HepG2 (cell line): Measurements from ENCODE around the gene RMND5A. TPM values are rescaled to one million over a fixed set of nuclear protein-coding genes. Genes with fewer than 3 reads are reported as not detected.
A peak's percentile ranks its signal among the peaks of the same experiment; 100 is the strongest.

ENCODE experiments used
- ATAC-seq: fragments of 200-7000 bp; cut with Tn5 transposase; 3 replicates; pipeline ENCODE4 v1.9.1; 2020; ENCODE audit warnings: mild to moderate bottlenecking, moderate library complexity
- BruUV-seq: library from RNA; stranded (reverse); fragments of 400-500 nt; replicated peaks from 2 replicates; lab custom pipeline; 2021; lab: Mats Ljungman, UMichigan
- CTCF ChIA-PET: fragments of 300-600 bp; formaldehyde crosslinking; extraction: SDS; loops from one replicate; lab custom pipeline; 2021; ENCODE audit warnings: low total read pairs, inconsistent platforms, low intra/inter-chr PET ratio; lab: Yijun Ruan, JAX
- POLR2A ChIA-PET: fragments of 350-600 bp; sonication (Branson Sonifier 250); formaldehyde crosslinking; loops from one replicate; lab custom pipeline; 2020; ENCODE audit warnings: antibody characterized with exemption, inconsistent platforms; lab: Yijun Ruan, JAX
- DNase-seq: peaks from one replicate; pipeline ENCODE4 v3.0.0-alpha.2; 2015; ENCODE audit warnings: low spot score
- FAIRE-seq: peaks from 3 replicates; lab custom pipeline; 2011; peaks lifted over from hg19 to GRCh38; lab: Jason Lieb, UNC
- H2AFZ ChIP-seq: one replicate; pipeline ENCODE4 v1.6.1; 2011; ENCODE audit warnings: low read length, inconsistent platforms
- H3K27ac ChIP-seq: fragments of 300-600 bp; 3 replicates; pipeline ENCODE4 v1.8.0; 2011; ENCODE audit warnings: mixed run types, mild to moderate bottlenecking, mixed read lengths, low read length, inconsistent platforms; ENCODE audit not compliant: insufficient read depth; ENCODE audit errors: extremely low read length
- H3K27me3 ChIP-seq, 2 experiments: fragments of 200-600 bp in 1 of 2; 2 replicates in 1 of 2; 3 replicates in 1 of 2; pipeline versions ENCODE4 v1.6.0 to v1.8.0; 2011; ENCODE audit warnings: low read length in 2 of 2, mild to moderate bottlenecking in 2 of 2, moderate library complexity in 2 of 2, inconsistent platforms in 1 of 2; ENCODE audit not compliant: insufficient read depth in 2 of 2, control insufficient read depth in 1 of 2
- H3K36me3 ChIP-seq, 2 experiments: fragments of 200-600 bp in 1 of 2; replicated peaks in 1 of 2; 2 replicates in 1 of 2; 3 replicates in 1 of 2; pipeline versions ENCODE4 v1.5.1 to v1.8.0; 2011; ENCODE audit warnings: low read length in 2 of 2, inconsistent platforms in 1 of 2; ENCODE audit not compliant: insufficient read depth in 2 of 2, control insufficient read depth in 1 of 2
- H3K4me1 ChIP-seq: 2 replicates; pipeline ENCODE4 v1.5.1; 2012; ENCODE audit warnings: low read length, inconsistent platforms; ENCODE audit not compliant: insufficient read depth
- H3K4me2 ChIP-seq: 2 replicates; pipeline ENCODE4 v1.6.0; 2011; ENCODE audit warnings: low read depth, low read length, inconsistent platforms
- H3K4me3 ChIP-seq, 3 experiments: fragments of 200-600 bp in 1 of 3; sonication (generic), shearing (Covaris generic) in 1 of 3; replicated peaks in 1 of 3; 2 replicates each; pipeline ENCODE4 v1.5.1; 2011 to 2016; ENCODE audit warnings: low read length in 3 of 3, inconsistent platforms in 2 of 3, low read depth in 2 of 3, mild to moderate bottlenecking in 2 of 3, control low read depth in 1 of 3, mixed read lengths in 1 of 3; ENCODE audit not compliant: insufficient read depth in 1 of 3
- H3K79me2 ChIP-seq: one replicate; pipeline ENCODE4 v1.6.1; 2011; ENCODE audit warnings: low read length, inconsistent platforms; ENCODE audit not compliant: insufficient read depth
- H3K9ac ChIP-seq: 2 replicates; pipeline ENCODE4 v1.6.0; 2011; ENCODE audit warnings: mild to moderate bottlenecking, low read depth, low read length, inconsistent platforms; ENCODE audit not compliant: insufficient read depth
- H3K9me3 ChIP-seq: 2 replicates; pipeline ENCODE4 v1.5.1; 2012; ENCODE audit warnings: mild to moderate bottlenecking, low read length
- H4K20me1 ChIP-seq: 2 replicates; pipeline ENCODE4 v1.6.0; 2011; ENCODE audit warnings: inconsistent platforms, mild to moderate bottlenecking, low read length, moderate library complexity; ENCODE audit not compliant: insufficient read depth
- DMAP1 ChIP-seq: IDR thresholded peaks from 2 replicates; pipeline ENCODE4 v1.6.1; 2016
- WIZ ChIP-seq: sonication (generic); formaldehyde crosslinking; IDR thresholded peaks from 2 replicates; pipeline ENCODE4 v1.5.1; 2020; ENCODE audit warnings: mild to moderate bottlenecking, missing genetic modification reagents
- ZFP90 ChIP-seq: sonication (generic); formaldehyde crosslinking; IDR thresholded peaks from 2 replicates; pipeline ENCODE4 v1.8.0; 2022; ENCODE audit warnings: missing genetic modification reagents, mild to moderate bottlenecking, inconsistent platforms, borderline replicate concordance
- ZNF121 ChIP-seq: sonication (generic); formaldehyde crosslinking; IDR thresholded peaks from 2 replicates; pipeline ENCODE4 v1.5.0; 2020; ENCODE audit warnings: mild to moderate bottlenecking, missing genetic modification reagents
- ZNF160 ChIP-seq: sonication (generic); formaldehyde crosslinking; IDR thresholded peaks from 2 replicates; pipeline ENCODE4 v1.8.0; 2022; ENCODE audit warnings: mild to moderate bottlenecking, inconsistent platforms, missing genetic modification reagents
- WGBS: methylation state at CpG from one replicate; pipeline ENCODE4 v1.1.6; 2017; ENCODE audit warnings: low lambda C conversion rate; 5-methylcytosine and 5-hydroxymethylcytosine counted together
- in situ Hi-C: cut with HindIII; loops from 2 replicates; pipeline ENCODE4 v1.10.0; 2017; ENCODE audit warnings: low pct_unique_long_range_greater_than_20kb; ENCODE audit not compliant: extremely low pct_ligation_motif_present
- intact Hi-C: fragments of 100-400 bp; cut with micrococcal nuclease; formaldehyde crosslinking; loops from one replicate; pipeline ENCODE4 v1.10.0; 2022; ENCODE audit not compliant: unreplicated experiment
- polyA plus RNA-seq, 8 experiments: library from polyadenylated mRNA; depleted of rRNA in 3 of 8; stranded (reverse) in 7 of 8; unstranded in 1 of 8; fragments of >200 nt; fragmentation: Illumina TruSeq in 4 of 8; extraction: Trizol in 4 of 8; gene quantifications; 2 replicates each; pipeline versions ENCODE4 v1.2.1 to v1.2.3, GENCODE V29; 2011 to 2016; ENCODE audit warnings: low read depth in 4 of 8, missing spikeins in 1 of 8, mixed read lengths in 1 of 8; ENCODE audit not compliant: insufficient read depth in 1 of 8
- total RNA-seq, 5 experiments: library from RNA; depleted of rRNA; stranded (reverse); fragments of >200 nt; fragmentation: Illumina TruSeq; extraction: Trizol; gene quantifications; 2 replicates each; pipeline ENCODE4 v1.2.3, GENCODE V29; 2016; ENCODE audit warnings: low read depth in 1 of 5

RMND5A gene
- total and polyA plus RNA-seq, 2 of the 13 experiments (the other 11 are each of a cell fraction or from before 2014, with no cell fraction given), result 31.0 to 66.4 TPM

DNA sequence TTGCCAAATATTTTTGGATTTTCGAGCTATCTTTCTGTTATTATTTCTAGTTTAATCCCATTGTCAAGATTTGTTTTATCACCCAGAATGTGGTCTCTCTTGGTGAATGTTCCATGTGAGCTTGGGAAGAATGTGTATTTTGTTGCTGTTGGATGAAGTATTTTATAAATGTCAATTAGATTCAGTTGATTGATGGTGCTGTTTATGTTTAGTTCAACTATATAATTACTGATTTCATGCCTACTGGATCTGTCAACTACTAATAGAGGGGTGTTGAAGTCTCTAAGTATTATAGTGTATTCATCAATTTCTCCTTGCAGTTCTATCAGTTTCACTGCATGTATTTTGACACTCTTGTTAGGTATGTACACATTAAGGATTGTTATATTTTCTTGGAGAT lies 34.7 kb upstream of the RMND5A start:
- no peaks in the 10 kb centered on the region for H3K79me2 ChIP-seq
- H3K9me3 ChIP-seq, result no peaks in the 10 kb centered on the region
- intact Hi-C loops, result no loop called here
- no peak overlapping the region for H3K4me2 ChIP-seq
- no peak overlapping the region for H3K9ac ChIP-seq
- CTCF ChIA-PET, result no interaction called here
- no peak overlapping the region for H2AFZ ChIP-seq
- no peaks in the 10 kb centered on the region for H3K27me3 ChIP-seq
- no peak overlapping the region for H3K27ac ChIP-seq
- POLR2A ChIA-PET, result no interaction called here
- TF ChIP-seq DMAP1 (CRISPR knock-in tag) (no peak), WIZ (CRISPR knock-in tag) (no peak), ZFP90 (CRISPR knock-in tag) (no peak)
- ATAC-seq (no peak), DNase-seq (no peak), FAIRE-seq (no peak)
- WGBS, result 32% methylated on average over 1 of the region's 1 CpG
- no peaks in the 10 kb centered on the region for H4K20me1 ChIP-seq
- peaks cover 8% of the 10 kb centered on the region; the same call in 1 of the 2 replicates for H3K4me1 ChIP-seq
- no peaks in the 10 kb centered on the region; a peak in 1 of 5 replicates for H3K36me3 ChIP-seq
- no TSS peak for BruUV-seq
- H3K4me3 ChIP-seq, result no peak overlapping the region
- in situ Hi-C loops, result loop anchor here (5.0 kb wide), 1 partner anchor 48 kb away; no protein-coding TSS in a partner anchor

DNA sequence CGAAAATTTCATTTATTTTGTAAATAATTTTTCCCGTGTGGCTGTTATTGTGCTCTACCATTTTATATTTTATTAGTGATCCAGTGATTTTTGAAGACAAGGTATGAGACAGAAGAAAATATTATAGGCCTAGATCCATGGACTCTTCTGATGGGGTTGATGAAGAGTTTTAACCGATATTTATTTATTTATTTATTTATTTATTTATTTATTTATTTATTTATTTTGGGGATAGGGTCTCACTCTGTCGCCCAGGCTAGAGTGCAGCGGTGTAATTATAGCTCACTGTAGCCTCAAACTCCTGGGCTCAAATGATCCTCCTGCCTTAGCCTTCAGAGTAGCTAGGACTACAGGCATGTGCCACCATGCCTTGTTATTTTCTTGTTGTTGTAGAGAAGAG lies 33.6 kb upstream of the RMND5A start:
- CTCF ChIA-PET, result no interaction called here
- in situ Hi-C loops (loop anchor here (5.0 kb wide), 1 partner anchor 49 kb away; no protein-coding TSS in a partner anchor), intact Hi-C loops (no loop called here)
- no peak overlapping the region for H3K4me2 ChIP-seq
- H3K36me3 ChIP-seq, result no peaks in the 10 kb centered on the region; a peak in 1 of 5 replicates
- 88% methylated on average over 5 of the region's 5 CpGs for WGBS
- FAIRE-seq (no peak), DNase-seq (no peak), ATAC-seq (no peak)
- H3K4me3 ChIP-seq, result no peak overlapping the region
- no peaks in the 10 kb centered on the region for H3K9me3 ChIP-seq
- H3K79me2 ChIP-seq, result no peaks in the 10 kb centered on the region
- H3K4me1 ChIP-seq, result peaks cover 8% of the 10 kb centered on the region; the same call in 1 of the 2 replicates
- H2AFZ ChIP-seq, result no peak overlapping the region
- no peak overlapping the region for H3K27ac ChIP-seq
- no peaks in the 10 kb centered on the region for H3K27me3 ChIP-seq
- POLR2A ChIA-PET, result interaction anchor here (0.5 kb wide), 1 partner anchor 140 kb away, joined by 4 read pairs; no protein-coding TSS in a partner anchor
- H4K20me1 ChIP-seq, result no peaks in the 10 kb centered on the region
- no TSS peak for BruUV-seq
- TF ChIP-seq ZNF121 (CRISPR knock-in tag) (0 out of 2 replicates have a peak, but pooled peaks have one; percentile 32), ZNF160 (no peak)
- H3K9ac ChIP-seq, result no peak overlapping the region
